ENCODE measurements around the gene CRISPLD2.
"Not testable (repeated sequence)": the region's sequence is repeated elsewhere in the genome, so short reads cannot be mapped to it uniquely, and the experiment has no call there.

CRISPLD2 gene

DNA sequence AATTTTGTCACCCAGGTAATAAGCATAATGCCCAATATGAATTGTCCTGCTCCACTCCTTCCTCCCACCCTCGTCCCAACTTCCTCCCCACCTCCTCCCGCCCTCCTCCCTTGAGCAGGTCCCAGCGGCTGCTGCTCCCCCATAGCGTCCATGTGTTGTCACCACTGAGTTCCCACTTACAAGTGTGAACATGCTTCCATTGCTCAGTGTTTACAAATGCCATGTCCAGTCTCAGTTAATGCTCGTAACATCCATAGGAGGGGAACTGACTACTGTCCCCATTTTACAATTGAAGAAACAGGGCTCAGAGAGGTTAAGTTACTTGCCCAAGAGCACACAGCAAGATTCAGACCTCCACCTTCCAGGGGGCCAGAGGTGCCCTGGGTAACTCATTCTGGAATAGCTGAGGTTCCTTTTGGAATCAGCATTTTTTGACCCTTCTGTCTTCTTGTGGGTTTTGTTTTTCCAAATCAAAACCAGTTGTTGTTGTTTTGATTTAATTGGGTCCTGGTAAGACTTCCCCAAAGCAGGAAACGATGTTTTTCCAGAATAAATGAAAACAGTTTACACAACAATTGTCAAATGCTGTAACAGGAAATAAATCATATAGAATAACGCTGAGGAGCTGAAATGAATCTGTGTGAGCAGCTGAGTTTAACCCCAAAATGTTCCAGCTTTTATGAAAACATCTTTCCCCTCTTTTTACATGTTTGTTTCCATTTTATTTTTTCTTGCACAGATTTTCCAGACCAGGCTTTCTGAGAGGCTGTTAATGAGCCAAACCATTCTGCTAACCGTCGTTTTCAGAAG, 117.6 kb downstream of the CRISPLD2 start:
- no peak for DNase-seq

DNA sequence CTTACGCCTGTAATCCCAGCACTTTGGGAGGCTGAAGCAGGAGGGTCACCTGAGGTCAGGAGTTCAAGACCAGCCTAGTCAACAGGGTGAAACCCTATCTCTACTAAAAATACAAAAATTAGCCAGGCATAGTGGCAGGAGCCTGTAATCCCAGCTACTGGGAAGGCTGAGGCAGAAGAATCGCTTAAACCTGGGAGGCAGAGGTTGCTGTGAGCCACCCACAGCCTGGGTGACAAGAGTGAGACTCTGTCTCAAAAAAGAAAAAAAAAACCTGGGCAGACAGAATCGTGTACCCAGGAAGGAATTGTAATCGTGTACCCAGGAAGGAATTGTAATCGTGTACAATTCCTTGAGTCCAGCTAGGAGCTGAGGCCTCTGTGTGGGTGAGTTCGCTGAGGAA, 118.8 kb downstream of the CRISPLD2 start:
- not testable (repeated sequence) for DNase-seq

DNA sequence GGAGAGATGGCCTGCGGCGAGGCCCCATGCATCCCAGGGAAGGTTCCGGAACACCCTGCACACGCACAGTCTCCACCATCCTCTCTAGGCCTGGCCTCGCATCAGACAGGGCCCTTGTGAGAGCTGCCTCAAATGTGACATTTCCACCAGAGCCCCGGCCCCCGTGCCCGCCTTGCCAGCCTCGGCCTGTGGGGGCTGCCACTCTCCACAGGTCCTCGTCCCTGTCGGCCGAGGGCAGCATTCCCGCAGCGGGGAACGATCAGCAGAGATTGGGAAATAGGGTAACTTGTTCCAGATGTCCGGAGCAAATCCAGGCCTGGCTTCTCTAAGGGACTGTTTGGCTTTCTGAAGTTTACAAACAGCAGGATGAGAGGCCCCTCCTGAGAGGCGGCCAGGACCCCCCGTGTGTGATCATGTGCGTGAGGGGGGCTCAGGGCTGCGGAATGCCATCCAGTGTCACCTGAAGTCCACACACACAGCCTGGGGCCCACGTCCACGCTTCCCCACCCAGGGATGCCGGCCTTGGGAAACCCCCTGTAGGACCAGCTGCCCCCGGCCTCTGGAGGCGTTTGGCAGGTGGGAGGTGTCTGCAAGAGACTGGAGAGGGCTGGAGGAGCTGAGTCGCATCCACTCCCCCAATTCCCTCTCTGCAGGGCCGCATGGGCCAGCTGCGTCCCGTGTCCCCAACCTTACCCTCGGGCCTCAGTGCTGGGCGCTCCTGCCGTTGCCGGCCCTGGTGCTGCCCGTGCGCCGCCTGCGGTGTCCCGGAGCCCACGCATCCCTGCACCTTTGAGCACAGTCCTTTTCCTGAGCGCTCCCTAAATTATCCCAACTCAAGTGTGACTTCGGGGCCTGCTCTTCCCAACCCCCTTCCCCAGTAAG, 121.1 kb downstream of the CRISPLD2 start:
- no peak for DNase-seq

DNA sequence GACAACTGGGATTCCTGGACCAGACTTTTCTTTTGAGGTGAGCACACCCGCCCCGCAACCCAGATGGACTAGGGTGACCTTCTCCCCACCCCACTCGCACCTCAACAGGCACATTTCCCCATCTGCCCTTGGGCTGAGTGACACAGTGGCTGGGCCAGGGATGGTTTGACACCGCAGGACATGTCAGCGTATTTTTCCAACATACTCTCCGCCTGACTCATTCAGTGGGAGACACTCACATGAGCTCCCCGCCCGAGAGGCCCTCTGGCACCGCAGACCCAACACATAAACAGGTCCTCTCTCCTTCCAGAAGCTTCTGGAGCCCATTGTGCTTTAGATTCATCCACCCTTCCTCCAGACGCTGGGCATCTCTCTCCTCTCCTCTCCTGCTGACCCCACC, 122.1 kb downstream of the CRISPLD2 start:
- DNase-seq: no peak

DNA sequence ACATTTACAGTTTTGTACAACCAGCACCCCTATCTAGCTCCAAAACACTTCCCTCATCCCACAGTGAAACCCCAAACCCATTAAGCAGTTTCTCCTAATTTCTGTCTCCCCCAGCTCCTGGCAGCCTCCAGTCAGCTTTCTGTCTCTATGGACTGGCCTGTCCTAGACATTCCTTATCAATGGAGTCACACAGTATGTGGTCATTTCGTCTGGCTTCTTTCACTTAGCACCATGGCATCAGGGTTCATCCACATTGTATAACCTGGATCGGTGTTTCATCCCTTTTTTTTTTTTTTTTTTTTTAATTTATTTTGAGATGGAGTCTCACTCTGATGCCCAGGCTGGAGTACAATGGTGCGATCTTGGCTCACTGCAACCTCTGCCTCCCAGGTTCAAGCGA, 123.0 kb downstream of the CRISPLD2 start:
- DNase-seq: no peak

DNA sequence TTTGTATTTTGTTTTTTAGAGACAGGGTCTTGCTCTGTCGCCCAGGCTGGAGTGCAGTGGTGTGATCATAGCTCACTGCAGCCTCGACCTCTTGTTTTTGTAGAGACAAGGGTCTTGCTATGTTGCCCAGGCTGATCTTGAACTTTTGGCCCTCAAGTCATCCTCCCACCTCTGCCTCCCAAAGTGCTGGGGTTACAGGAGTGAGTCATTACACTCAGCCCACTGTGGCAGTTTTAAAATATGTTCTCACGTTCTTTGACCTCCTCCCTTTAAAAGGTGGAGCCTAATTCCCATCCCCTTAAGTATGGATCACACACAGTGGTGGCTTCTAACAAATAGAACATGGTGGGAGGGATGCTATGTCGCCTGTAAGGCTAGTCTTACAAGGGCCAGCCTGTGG, 123.8 kb downstream of the CRISPLD2 start:
- DNase-seq: no peak

DNA sequence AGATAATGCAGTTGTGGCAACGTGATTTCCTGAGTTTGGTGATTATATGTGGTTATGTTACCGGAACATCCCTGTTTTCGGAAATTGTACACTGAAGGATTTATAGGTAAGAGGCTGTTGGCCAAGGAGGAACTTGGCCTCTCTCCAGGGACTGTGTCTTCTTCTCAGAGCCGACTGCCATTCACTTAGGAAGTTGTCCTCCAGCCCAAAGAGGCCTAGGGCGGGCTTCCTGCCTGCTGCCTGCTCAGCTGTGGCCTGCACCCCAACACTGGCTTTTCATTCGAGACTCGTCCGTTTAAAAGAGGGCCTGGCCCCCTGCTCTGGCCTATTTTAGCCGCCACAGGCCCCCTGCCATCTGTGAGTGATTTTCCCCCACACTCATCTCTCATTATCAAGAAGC, 127.2 kb downstream of the CRISPLD2 start:
- peak; percentile 40 to 76 (median 62) for DNase-seq

DNA sequence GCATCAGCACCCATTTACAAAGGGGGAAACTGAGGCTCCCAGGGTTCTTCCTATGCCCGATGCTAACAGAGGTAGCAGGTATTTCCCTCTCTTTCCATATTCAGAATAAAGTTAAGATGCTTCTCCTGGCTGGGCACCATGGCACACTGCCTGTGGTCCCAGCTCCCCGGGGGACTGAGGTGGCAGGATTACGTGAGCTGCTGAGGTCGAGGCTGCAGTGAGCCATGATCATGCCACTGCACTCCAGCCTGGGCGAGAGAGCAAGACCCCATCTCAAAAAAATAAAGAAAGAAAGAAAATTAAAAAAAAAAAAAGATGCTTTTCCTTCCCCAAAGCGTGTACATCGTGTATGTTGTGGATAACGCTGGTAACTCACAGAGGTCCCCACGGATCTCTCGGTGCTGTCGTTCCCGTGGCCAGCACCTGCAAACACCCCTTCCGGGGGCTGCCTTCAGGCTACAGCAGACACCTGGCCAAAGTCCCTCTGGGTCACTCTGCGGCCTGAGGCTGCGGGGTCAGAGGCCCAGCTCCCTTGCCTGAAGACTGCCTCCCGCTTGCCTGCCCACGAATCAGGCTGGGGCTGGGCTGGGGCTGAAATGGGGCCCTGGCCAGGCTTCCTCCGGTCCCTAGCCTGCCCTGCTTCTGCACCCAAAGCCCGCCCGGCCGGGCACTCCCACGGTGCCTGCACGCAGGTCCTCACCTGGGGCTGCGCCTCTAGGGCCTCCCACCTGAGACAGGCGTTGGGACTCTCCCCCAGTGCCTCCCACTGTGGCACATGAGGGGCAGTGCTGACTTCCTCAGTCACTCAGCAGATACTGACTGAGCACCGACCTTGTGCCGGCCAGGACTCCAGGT, 128.4 kb downstream of the CRISPLD2 start:
- DNase-seq: no peak

DNA sequence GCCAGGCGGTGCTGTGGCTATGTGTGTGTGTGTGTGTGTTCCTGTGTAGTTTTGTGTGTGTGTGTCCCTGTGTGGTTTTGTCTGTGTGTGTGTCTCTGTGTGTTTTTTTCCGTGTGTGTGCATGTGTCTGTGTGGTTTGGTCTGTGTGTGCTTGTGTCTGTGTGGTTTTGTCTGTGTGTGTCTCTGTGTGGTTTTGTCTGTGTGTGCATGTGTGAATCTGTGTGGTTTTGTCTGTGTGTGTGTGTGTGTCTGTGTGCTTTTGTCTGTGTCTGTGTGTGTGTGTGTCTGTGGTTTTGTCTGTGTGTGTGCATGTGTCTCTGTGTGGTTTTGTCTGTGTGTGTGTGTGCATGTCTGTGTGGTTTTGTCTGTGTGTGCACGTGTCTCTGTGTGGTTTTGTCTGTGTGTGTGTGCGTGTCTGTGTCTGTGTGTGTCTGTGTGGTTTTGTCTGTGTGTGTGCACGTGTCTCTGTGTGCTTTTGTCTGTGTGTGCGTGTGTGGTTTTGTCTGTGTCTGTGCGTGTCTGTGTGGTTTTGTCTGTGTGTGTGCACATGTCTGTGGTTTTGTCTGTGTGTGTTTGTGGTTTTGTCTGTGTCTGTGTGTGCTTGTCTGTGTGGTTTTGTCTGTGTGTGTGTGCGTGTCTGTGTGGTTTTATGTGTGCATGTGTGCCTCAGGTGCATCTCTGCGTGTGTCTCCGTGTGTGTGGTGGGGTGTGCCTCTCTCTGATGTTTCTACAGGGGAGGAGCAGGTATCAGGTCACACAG, 129.2 kb downstream of the CRISPLD2 start:
- no peak for DNase-seq

DNA sequence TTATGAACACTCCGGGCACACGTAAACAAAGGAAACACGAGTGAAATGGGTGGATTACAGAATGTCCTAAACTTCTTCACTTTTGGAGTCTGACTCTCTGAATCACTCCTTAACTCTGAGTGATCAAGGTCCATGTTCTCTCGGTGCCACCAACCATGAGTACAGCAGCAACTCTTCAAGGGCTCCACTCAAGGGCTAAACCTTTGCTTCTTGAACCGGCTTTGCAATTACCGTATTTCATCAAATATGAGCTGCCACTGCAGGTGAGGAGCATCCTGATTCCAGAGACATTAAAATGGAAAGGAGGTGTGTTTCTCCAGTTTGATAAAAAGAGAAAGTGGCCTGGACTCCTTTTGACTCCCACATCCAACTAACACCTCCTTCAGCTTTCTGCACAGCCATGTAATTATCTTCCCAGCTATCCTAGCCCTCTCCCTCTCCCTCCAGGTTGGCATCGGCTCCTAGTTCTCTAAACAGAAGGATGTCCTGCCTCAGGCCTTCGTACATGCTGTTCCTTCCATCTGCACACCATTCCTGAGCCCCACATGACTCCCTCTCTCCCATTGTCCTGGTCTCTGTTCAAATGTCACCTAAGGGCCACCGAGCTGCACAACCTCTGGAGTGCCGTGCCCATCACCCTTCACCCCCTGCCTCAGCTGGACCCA, 130.1 kb downstream of the CRISPLD2 start:
- no peak for DNase-seq

DNA sequence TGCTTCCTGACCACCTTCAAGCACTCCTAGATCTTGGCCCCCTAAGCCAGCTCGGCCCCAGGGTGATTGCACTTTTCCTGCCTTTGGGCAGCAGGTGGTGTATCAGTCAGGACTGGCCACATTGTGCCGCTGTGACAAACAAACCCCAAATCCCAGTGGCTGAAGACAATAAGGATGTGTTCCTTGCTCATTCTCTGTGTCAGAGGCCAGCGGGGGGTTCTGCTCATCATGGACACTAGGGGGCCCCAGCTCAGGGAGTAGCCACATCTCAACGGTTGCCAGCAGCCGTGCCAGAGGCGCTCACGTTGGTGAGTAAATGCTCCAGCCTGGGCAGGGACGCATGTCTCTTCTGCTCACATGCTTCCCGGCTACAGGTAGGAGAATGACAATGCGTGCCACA, 131.1 kb downstream of the CRISPLD2 start:
- DNase-seq: peak; percentile 55 to 70 (median 62)

DNA sequence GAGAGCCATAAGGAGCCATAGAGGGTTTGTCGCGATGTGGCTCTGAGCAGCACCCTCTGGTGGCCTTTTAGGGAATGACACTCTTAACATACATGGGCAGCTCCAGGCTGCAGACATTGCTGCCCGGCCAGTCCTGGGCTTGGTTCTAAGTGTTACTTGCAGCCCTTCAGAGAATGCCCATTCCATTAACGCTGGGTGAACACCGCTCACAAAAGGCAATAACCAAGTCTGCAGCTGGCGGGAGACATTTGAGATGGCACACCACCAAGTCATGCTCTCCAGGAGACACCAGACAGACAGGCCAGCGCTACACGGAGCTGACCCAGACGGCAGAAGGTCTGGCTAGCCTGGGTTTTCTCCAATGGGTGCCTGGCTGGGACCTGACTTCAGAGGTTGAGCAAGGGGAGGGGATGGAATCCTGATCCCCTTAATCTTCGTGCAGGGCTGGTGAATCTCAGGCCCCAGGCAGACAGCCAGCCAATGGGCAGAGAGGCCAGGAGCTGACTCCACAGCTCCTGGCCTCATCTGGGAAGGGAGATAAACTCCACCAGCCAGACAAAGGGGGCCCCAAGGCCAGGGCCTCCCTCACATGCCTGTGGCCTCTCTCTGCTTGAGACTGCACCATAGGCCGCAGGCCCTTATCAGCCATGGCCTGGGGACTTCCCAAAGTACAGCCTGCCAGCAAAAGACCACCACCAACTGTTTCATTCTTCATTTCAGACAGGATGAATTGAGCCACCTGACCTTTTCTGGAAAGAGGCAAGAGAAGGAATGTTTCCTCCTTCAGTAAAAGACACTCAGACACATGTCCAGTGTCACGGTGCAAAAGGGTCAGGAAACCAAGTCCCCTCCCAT, 132.8 kb downstream of the CRISPLD2 start:
- peak; percentile 87 to 93 (median 92) for DNase-seq

DNA sequence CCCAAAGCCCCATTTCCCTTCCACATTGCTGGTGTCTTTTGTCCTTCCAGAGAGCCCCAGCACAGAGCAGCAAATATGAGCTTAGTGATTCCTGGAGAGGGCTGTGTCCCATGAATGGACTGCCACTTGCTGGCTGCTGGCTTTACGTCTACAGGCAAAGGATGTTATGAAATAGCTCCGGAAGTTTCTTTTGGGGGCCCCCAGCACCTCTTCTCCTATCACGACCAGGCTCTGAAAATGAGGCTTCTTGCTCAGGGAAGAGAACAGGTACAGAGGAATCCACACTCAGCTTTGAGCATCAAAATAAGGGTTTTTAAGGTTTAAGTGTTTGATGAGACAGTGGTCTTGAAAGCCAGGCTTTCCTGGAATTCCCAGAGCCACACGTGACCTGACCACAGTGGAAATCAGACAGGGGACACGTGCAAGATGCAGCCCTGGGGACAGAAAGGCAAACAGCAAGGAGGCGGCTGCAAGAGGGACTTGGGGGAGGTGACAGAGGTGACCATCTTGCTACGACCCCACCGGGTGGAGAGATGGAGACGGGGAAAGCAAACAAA, 133.5 kb downstream of the CRISPLD2 start:
- DNase-seq: no peak

DNA sequence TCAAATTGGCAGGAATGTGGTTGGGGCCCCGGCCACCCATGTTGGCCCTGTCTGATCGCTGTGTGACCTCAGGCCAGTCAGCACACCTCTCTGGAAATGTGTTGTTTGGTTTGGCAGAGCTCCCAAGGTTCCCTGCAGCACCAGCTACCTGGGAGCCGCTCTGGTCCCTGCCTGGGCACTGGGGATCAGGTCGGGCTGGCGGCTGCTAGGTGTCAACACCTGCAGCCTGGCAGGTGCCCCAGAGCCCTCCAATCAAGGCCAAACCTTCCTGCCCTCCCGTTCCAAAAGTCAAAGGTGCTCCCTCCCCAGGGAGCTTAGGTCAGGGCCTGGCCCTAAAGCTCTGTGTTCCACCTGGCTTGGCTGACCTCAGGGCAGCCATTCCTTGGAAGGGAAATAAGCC, 135.6 kb downstream of the CRISPLD2 start:
- no peak for DNase-seq

DNA sequence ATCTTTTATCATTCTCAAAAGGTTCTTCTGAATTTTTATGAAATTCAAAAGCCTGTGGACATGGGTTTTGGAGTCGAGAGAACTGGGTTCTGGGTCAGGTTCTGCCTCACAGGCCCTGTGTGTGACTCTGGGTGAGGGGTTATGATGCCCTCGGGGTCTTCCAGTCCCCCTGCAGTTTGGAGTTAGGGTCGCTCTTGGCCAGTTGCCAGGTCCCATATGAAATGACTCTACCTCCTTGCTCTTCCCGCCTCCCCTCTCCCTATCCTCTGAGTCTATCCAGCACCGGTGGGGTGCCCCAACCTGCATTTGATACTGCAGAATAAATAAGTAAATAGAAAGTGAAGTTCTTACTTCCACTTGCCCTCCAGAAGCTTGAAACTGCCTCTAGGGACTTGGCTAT, 137.4 kb downstream of the CRISPLD2 start:
- DNase-seq: no peak

DNA sequence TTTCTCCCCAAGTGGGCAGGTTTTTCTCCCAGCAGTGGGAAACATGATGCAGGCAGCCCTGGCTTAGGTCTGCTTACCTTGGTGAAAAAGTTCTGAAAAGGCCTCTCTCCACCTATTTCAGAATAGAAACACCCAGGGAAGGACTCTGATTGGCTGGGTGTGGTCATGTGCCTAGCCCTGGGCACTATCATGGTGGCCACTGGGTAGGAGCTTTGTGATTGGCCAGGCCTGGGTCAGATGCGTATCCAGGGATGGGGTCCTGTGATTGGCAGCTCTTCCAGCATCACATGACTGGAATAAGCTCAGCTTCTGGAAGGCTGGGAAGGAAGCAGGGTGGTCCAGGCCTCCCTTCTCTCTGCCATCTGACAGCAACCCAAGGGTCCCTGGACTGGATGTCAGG, 138.0 kb downstream of the CRISPLD2 start:
- no peak for DNase-seq

All from suppressor macrophage (primary cell).